Neural cell (in vitro differentiated cells): ENCODE measurements around the gene CDCP2. TPM values are rescaled to one million over a fixed set of nuclear protein-coding genes. Genes with fewer than 3 reads are reported as not detected.

Experiments used
- H2AFZ ChIP-seq: fragments of 200-600, 300-800 bp; sonication (generic), shearing (Covaris generic); 2 replicates; pipeline ENCODE4 v1.6.0; 2014; ENCODE audit warnings: low read depth, mild to moderate bottlenecking, antibody characterized with exemption, low read length, moderate library complexity
- H3F3A ChIP-seq: fragments of 200-600 bp; shearing (Covaris generic); 2 replicates; pipeline ENCODE4 v1.6.1; 2016; ENCODE audit warnings: mild to moderate bottlenecking, moderate library complexity, mixed read lengths, antibody characterized with exemption, low read length; ENCODE audit not compliant: insufficient read depth, poor library complexity, severe bottlenecking
- H3K27ac ChIP-seq: fragments of 200-600, 300-800 bp; sonication (generic), shearing (Covaris generic); 2 replicates; pipeline ENCODE4 v1.5.1; 2014; ENCODE audit warnings: mild to moderate bottlenecking, low read length, moderate library complexity
- H3K27me3 ChIP-seq: fragments of 300-800, 200-600 bp; sonication (generic), shearing (Covaris generic); 2 replicates; pipeline ENCODE4 v1.6.0; 2014; ENCODE audit warnings: mild to moderate bottlenecking, low read depth, low read length, moderate library complexity; ENCODE audit not compliant: insufficient read depth
- H3K36me3 ChIP-seq: fragments of 300-800, 200-600 bp; sonication (generic), shearing (Covaris generic); 2 replicates; pipeline ENCODE4 v1.5.1; 2014; ENCODE audit warnings: mild to moderate bottlenecking, antibody characterized with exemption, low read length, moderate library complexity; ENCODE audit not compliant: insufficient read depth
- H3K4me2 ChIP-seq: fragments of 300-800, 200-600 bp; sonication (generic), shearing (Covaris generic); 2 replicates; pipeline ENCODE4 v1.6.0; 2014; ENCODE audit warnings: mild to moderate bottlenecking, low read length
- H3K4me3 ChIP-seq: fragments of 300-800, 200-600 bp; sonication (generic), shearing (Covaris generic); 2 replicates; pipeline ENCODE4 v1.5.1; 2014; ENCODE audit warnings: mild to moderate bottlenecking, low read length, moderate library complexity
- H3K79me2 ChIP-seq: fragments of 200-600 bp; shearing (Covaris generic); replicated peaks from 2 replicates; pipeline ENCODE4 v1.6.0; 2014; ENCODE audit warnings: mild to moderate bottlenecking, low read length, moderate library complexity; ENCODE audit not compliant: insufficient read depth
- H3K9ac ChIP-seq: fragments of 300-800, 200-600 bp; sonication (generic), shearing (Covaris generic); 2 replicates; pipeline ENCODE4 v1.6.1; 2016; ENCODE audit warnings: mild to moderate bottlenecking, low read length, mixed read lengths
- H3K9me2 ChIP-seq: fragments of 200-600 bp; shearing (Covaris generic); 2 replicates; pipeline ENCODE4 v1.6.1; 2016; ENCODE audit warnings: mild to moderate bottlenecking, low read length, mixed read lengths; ENCODE audit not compliant: insufficient read depth
- H3K9me3 ChIP-seq: fragments of 200-600, 300-800 bp; sonication (generic), shearing (Covaris generic); 2 replicates; pipeline ENCODE4 v1.6.1; 2016; ENCODE audit warnings: mild to moderate bottlenecking, mixed run types, low read length, moderate library complexity, mixed read lengths
- H4K20me1 ChIP-seq: fragments of 200-600 bp; shearing (Covaris generic); 2 replicates; pipeline ENCODE4 v1.6.1; 2016; ENCODE audit warnings: mild to moderate bottlenecking, mixed run types; ENCODE audit not compliant: insufficient read depth
- CTCF ChIP-seq: fragments of 450-650 bp; IDR thresholded peaks from 2 replicates; pipeline ENCODE4 v1.5.1; 2014; ENCODE audit warnings: antibody characterized with exemption, mild to moderate bottlenecking, moderate library complexity; ENCODE audit not compliant: poor library complexity, severe bottlenecking
- EP300 ChIP-seq: fragments of 450-650 bp; conservative IDR thresholded peaks from 2 replicates; pipeline ENCODE4 v1.6.1; 2014; ENCODE audit warnings: antibody characterized with exemption, mild to moderate bottlenecking, moderate library complexity; ENCODE audit not compliant: poor library complexity, severe bottlenecking
- EZH2 ChIP-seq: fragments of 200-600, 300-800 bp; shearing (Covaris generic), sonication (generic); IDR thresholded peaks from 2 replicates; pipeline ENCODE4 v1.6.1; 2014; ENCODE audit warnings: antibody characterized with exemption, low read length, borderline replicate concordance, mild to moderate bottlenecking; ENCODE audit not compliant: insufficient read depth, poor library complexity, severe bottlenecking
- MXI1 ChIP-seq: fragments of 450-650 bp; conservative IDR thresholded peaks from 2 replicates; pipeline ENCODE4 v1.6.1; 2014; ENCODE audit warnings: antibody characterized with exemption, mild to moderate bottlenecking; ENCODE audit not compliant: poor library complexity, severe bottlenecking
- POLR2AphosphoS5 ChIP-seq: IDR thresholded peaks from 2 replicates; pipeline ENCODE4 v1.6.1; 2012
- RAD21 ChIP-seq: fragments of 450-650 bp; conservative IDR thresholded peaks from 2 replicates; pipeline ENCODE4 v1.6.1; 2014; ENCODE audit warnings: antibody characterized with exemption, mild to moderate bottlenecking, moderate library complexity
- REST ChIP-seq: IDR thresholded peaks from 2 replicates; pipeline ENCODE4 v1.6.1; 2012; ENCODE audit warnings: borderline replicate concordance
- SMC3 ChIP-seq: fragments of 450-650 bp; conservative IDR thresholded peaks from 2 replicates; pipeline ENCODE4 v1.6.1; 2014; ENCODE audit warnings: antibody characterized with exemption, mild to moderate bottlenecking, moderate library complexity; ENCODE audit not compliant: poor library complexity
- TAF1 ChIP-seq: IDR thresholded peaks from 2 replicates; pipeline ENCODE4 v1.6.1; 2012; ENCODE audit warnings: low read depth
- polyA plus RNA-seq: library from polyadenylated mRNA; depleted of rRNA; stranded (reverse); fragments of >200 nt; gene quantifications from 2 replicates; pipeline ENCODE4 v1.2.3, GENCODE V29; 2014

CDCP2 gene
- polyA plus RNA-seq, 1 donor from 2014 or later = not detected

GRCh38 chr1:54118704-54119103 lies 34.1 kb downstream of the CDCP2 start:
- Histone ChIP-seq H2AFZ (no peak overlapping the region), H3K27ac (no peak overlapping the region), H3K4me2 (no peak overlapping the region), H3K27me3 (no peaks in the 10 kb centered on the region), H4K20me1 (no peaks in the 10 kb centered on the region), H3K9ac (no peak overlapping the region), H3K9me2 (no peaks in the 10 kb centered on the region), H3K4me3 (no peak overlapping the region), H3K79me2 (no peaks in the 10 kb centered on the region), H3F3A (no peaks in the 10 kb centered on the region), H3K9me3 (no peaks in the 10 kb centered on the region), H3K36me3 (no peaks in the 10 kb centered on the region)
- TF ChIP-seq RAD21 = no peak
- TF ChIP-seq POLR2AphosphoS5 = no peak
- no peak for TF ChIP-seq TAF1
- no peak for TF ChIP-seq CTCF
- no peak for TF ChIP-seq MXI1
- TF ChIP-seq EZH2 = no peak
- TF ChIP-seq SMC3 = no peak
- TF ChIP-seq REST = no peak
- TF ChIP-seq EP300 = no peak

GRCh38 chr1:54117815-54118563 lies 34.8 kb downstream of the CDCP2 start:
- no peaks in the 10 kb centered on the region for H3K27me3 ChIP-seq
- no peak overlapping the region for H2AFZ ChIP-seq
- no peaks in the 10 kb centered on the region for H3K79me2 ChIP-seq
- TF ChIP-seq REST = no peak
- TF ChIP-seq EZH2 = no peak
- no peak for TF ChIP-seq EP300
- H3K27ac ChIP-seq = no peak overlapping the region
- H3K9me2 ChIP-seq = no peaks in the 10 kb centered on the region
- no peaks in the 10 kb centered on the region for H4K20me1 ChIP-seq
- H3K36me3 ChIP-seq = no peaks in the 10 kb centered on the region
- no peak overlapping the region for H3K4me2 ChIP-seq
- no peaks in the 10 kb centered on the region for H3K9me3 ChIP-seq
- no peak overlapping the region for H3K9ac ChIP-seq
- no peak overlapping the region for H3K4me3 ChIP-seq
- H3F3A ChIP-seq = no peaks in the 10 kb centered on the region
